T47D (cell line): ENCODE results near the gene NIPAL3.
A peak's percentile ranks its signal among the peaks of the same experiment; 100 is the strongest.

Experiments
- DNase-seq, 2 experiments: peaks; one replicate each; pipeline versions ENCODE4 v3.0.0 to v3.0.0-alpha.2; 2011 to 2012; ENCODE audit warnings: low read depth in 1 of 2, low spot score in 1 of 2
- JUND ChIP-seq: IDR thresholded peaks from 2 replicates; pipeline ENCODE4 v1.6.1; 2012; ENCODE audit warnings: low read depth
- in situ Hi-C: cut with HindIII; loops from 2 replicates; pipeline ENCODE4 v1.10.0; 2016; ENCODE audit warnings: low sequenced_read_pairs, low pct_unique_long_range_greater_than_20kb

Gene NIPAL3

DNA sequence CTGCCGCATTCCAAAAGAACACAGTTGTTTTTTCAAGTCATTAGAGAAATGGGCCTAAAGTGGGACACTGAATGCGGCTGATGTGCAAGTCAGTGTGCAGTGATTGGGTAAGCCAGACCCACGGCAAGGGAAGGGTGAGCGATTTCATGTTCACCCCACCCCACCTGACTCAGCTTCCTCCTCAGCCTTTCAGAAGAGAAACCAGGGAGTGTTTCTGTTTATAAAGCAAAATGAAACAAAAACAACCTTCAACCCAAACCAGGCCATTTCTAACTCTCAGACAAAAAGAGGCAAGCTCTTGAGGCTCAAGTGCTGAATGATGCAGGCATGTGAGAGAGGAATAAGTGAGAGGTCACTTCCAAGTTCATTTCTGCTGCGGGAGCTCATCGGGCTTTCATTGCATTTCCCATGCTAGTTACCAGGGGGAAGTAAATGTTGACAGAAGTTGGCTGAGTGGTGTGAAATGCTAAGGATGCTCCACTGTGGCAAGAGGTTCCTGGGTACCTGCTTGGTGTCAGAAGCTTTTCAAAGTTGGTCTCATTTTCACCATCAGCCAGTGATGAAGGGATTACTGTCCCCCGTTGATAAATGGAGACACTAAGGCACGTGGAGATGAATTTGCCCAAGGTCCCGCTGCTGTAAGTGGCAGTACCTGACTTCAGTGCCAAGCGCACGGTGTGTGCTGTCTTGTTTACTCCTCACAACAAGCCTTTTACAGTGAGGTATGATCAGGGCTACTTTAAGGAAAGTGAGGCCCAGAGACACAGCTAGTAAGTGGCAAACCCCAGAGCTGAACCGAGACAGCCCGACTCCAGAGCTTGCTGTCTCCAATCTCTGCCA is 31.1 kb upstream of the NIPAL3 start:
- in situ Hi-C loops = no loop called here
- TF ChIP-seq JUND = no peak
- DNase-seq = no peak

GRCh38 chr1:24385160-24385940 is 30.3 kb upstream of the NIPAL3 start:
- DNase-seq = peak in 1 of 2 experiments; percentile 35
- no peak for TF ChIP-seq JUND
- in situ Hi-C loops = no loop called here

- in situ Hi-C loops = no loop called here
- DNase-seq = peak in 1 of 2 experiments; percentile 60
- TF ChIP-seq JUND = no peak
These were observed 29.4 kb upstream of the NIPAL3 start for GRCh38 chr1:24386241-24386640.

- no peak for TF ChIP-seq JUND
- DNase-seq = no peak
- in situ Hi-C loops = no loop called here
These were observed 28.7 kb upstream of the NIPAL3 start for GRCh38 chr1:24386931-24387330.

- no peak for DNase-seq
- in situ Hi-C loops = no loop called here
These were observed 27.9 kb upstream of the NIPAL3 start for GRCh38 chr1:24387636-24388175.

DNA sequence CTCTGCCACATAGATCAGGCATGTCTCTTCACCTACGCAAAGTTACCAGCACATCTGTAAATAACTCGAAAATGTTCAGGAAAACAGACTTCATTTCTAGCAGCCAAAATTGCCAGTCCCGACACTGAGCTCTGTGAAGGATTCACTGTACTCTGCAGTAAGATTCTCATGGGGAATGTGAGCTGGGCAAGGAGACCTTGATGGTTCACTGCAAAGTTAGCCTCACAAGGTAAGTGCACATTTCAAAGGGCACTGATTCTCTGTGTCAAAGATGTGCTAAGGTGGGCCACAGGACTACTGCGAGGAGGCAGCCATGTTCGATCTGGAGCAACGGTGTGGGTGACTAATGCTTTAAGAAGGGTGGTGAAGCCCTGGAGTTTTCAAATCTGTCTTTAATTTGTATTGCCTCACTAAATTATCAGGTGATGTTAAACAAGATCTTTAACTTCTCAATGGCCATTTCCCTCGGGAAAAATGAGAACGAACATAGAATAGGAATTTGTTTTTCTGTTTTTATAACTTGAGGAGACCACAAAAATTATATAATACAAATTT is 27.2 kb upstream of the NIPAL3 start:
- no peak for TF ChIP-seq JUND
- in situ Hi-C loops = no loop called here

More at GRCh38 chr1:24387636-24388175, 27.9 kb upstream of the NIPAL3 start:
- TF ChIP-seq JUND = no peak

GRCh38 chr1:24389231-24389678 is 26.3 kb upstream of the NIPAL3 start:
- peak in 1 of 2 experiments; percentile 74 for DNase-seq
- TF ChIP-seq JUND = no peak
- in situ Hi-C loops = no loop called here

More for the DNA sequence above, 27.2 kb upstream of the NIPAL3 start:
- no peak for DNase-seq

DNA sequence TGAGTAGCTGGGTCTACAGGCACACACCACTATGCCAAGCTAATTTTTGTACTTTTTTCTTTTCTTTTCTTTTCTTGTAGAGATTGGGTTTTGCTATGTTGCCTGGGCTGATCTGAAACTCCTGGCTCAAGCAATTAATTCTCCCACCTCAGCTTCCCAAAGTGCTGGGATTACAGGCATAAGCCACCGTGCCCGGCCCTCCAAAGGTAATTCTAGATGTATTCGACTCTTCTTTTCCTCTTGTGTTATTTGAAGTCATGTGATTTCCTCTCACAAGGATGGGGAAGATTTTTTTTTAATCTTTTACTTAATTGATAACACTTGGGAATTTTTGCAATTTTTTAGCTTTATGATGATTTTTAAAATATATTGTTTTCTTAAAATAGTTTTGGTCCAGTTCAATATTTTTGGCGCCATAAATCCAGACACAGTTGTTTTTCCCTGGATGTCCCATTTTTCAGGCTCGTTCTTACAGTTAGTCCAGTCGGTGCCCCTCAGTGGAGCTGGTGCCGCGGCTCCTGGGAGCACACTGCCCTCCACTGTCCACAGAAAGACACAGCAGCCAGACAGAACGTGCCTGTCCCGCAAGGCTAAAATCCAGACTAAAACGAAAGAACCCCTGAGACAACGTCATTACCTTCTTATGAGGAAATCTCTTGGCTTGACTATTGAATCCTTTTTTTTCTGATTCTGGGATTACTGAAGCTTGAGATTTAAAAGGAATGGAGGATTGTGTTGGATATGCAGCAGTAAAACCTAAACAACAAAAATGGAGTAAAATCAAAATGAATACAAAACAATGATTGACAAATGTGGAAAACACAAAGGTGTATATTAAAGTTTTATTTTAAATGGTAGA is 24.4 kb upstream of the NIPAL3 start:
- DNase-seq = peak in 1 of 2 experiments; percentile 74
- in situ Hi-C loops = no loop called here
- no peak for TF ChIP-seq JUND

DNA sequence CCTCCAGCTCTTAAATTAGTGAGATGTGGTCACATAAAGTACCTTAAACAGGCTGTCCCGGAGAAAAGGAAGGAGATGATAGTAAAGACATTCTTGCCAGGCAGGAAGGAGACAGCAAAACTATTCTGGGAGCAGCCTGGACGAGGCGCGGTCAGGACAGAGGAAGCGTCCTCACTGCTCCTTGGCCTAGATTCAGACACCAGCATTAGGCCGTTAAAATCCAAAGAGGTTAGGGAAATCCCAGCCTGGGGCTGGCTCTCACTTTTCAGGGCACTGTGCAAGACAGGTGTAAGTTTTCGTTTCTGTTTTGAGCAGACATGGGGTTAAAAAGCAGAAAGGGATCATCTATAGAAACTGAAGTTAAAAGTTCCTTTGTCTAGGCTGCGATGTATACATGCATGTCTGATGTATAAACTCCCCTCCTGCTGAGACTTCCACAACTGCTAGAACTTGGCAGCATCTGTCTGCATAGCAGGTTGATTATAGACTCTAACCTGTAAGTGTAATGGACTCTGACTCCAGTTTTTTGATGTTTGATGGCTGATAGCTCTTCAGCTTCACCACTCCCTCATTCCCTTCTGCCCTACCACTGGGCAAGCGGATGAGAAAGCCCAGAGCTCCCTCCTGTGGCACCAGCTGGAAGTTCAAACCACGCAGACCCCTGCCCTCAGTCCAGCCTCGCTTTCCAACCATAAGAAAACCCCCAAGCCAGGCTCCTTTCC is 23.6 kb upstream of the NIPAL3 start:
- in situ Hi-C loops = no loop called here
- no peak for TF ChIP-seq JUND
- DNase-seq = peak in 1 of 2 experiments; percentile 50

DNA sequence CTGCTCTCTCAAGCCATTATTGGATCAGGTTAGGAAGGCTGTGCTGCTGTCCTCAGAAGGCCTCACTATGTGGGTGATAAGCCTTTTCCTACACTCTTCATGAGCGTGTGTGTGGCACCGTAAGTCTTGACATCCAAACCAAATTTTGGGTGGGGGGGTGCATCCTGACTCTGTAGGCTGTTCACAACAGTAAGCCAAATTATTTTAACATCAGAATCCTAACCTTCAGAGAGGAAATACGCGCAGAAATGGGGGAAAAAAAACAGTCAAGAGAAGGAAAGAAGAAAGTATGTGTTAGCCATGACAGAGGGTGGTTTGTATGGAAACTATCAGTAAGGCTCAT is 23.0 kb upstream of the NIPAL3 start:
- no peak for TF ChIP-seq JUND
- DNase-seq = no peak
- in situ Hi-C loops = no loop called here

- no peak for DNase-seq
- TF ChIP-seq JUND = no peak
- in situ Hi-C loops = no loop called here
These were observed 22.5 kb upstream of the NIPAL3 start for GRCh38 chr1:24392982-24393650.
